Ascending aorta (tissue), 2 donors: ENCODE measurements around the gene ALX4. TPM values are rescaled to one million over a fixed set of nuclear protein-coding genes. Genes with fewer than 3 reads are reported as not detected.
A peak's percentile ranks its signal among the peaks of the same experiment; 100 is the strongest.

ENCODE experiments used
- DNase-seq, 2 donors: peaks; one replicate each; pipeline ENCODE4 v3.0.0-alpha.2; 2019; ENCODE audit warnings: low spot score in 2 of 2
- H3K27ac ChIP-seq, 2 donors: fragments of 200-600 bp; sonication (generic); one replicate each; pipeline ENCODE4 v1.5.1; 2016 to 2017; ENCODE audit warnings: mild to moderate bottlenecking in 1 of 2
- H3K27me3 ChIP-seq: fragments of 200-600 bp; sonication (generic); one replicate; pipeline ENCODE4 v1.5.1; 2017
- H3K36me3 ChIP-seq, 2 donors: fragments of 200-600 bp; sonication (generic); one replicate each; pipeline ENCODE4 v1.5.1; 2016
- H3K4me1 ChIP-seq, 2 donors: fragments of 200-600 bp; sonication (generic); one replicate each; pipeline ENCODE4 v1.5.1; 2016 to 2017; ENCODE audit warnings: mild to moderate bottlenecking in 1 of 2
- H3K4me3 ChIP-seq, 2 donors: fragments of 200-600 bp; sonication (generic); one replicate each; pipeline ENCODE4 v1.5.1; 2016 to 2017; ENCODE audit warnings: mild to moderate bottlenecking in 1 of 2
- H3K9me3 ChIP-seq, 2 donors: fragments of 200-600 bp; sonication (generic); one replicate each; pipeline ENCODE4 v1.5.1; 2016
- intact Hi-C: fragments of 100-400 bp; cut with DNase I; formaldehyde crosslinking; loops from one replicate; pipeline ENCODE4 v1.15.1; 2023
- total RNA-seq: library from RNA; depleted of rRNA; stranded (reverse); fragments of >200 nt; gene quantifications from one replicate; pipeline ENCODE4 v1.1.0, GENCODE V29; 2016
- TF ChIP-seq, protein P1 (sequence below), 3 experiments: fragments of 200-600 bp in 2 of 3; fragments of 450-650 bp in 1 of 3; sonication (generic) in 2 of 3; IDR thresholded peaks; one replicate each; pipeline ENCODE4 v1.5.1; 2016 to 2019; ENCODE audit warnings: antibody characterized with exemption in 3 of 3, mild to moderate bottlenecking in 1 of 3, moderate library complexity in 1 of 3

The ALX4 gene
- total RNA-seq = not detected

DNA sequence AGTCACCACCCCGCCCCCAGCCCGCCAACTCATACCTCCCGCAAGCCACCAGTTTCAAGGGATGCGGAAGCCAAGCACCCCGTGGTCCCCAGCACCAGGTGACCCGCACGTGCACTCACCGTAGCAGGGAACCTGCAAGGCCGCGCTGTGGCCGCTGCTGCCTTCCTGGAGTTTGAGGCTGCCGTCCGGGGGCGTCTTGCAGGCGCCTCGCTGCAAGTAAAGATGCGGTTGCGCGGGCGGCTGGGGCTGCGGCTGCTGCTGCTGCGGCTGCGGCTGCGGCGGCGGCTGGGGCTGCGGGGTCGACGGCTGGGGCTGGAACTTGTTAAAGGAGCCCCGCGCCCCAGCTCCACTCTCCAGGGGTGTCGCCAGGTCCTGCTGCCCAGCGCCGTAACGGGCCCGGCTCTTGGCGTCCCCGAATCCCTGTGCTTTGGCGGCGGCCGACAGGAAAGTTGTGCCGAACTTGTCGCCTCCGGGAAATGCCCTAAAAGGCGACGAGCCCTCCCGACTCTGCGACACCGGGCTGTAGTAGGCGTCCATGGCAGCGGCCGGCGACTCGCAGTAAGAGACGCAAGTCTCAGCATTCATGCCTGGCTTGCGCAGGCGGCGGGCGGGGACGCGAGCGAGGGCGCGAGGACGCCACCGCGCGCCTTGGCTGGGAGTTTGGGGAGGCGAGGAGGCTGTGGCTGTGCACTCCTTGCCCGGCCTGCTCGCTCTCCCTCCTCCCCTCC, at the start of gene ALX4:
ALX4 (minus strand) TSS at position 662 of the 728 bp plus-strand sequence; CDS start at position 585, 77 bp downstream.
- no peaks in the 10 kb centered on the region for H3K9me3 ChIP-seq
- no peak within 1 kb of the TSS for H3K27ac ChIP-seq
- DNase-seq = no peak
- peaks cover 7 to 28% of the 10 kb centered on the region in 2 donors for H3K4me1 ChIP-seq
- H3K36me3 ChIP-seq = no peaks in the 10 kb centered on the region
- TF ChIP-seq, protein P1, sequence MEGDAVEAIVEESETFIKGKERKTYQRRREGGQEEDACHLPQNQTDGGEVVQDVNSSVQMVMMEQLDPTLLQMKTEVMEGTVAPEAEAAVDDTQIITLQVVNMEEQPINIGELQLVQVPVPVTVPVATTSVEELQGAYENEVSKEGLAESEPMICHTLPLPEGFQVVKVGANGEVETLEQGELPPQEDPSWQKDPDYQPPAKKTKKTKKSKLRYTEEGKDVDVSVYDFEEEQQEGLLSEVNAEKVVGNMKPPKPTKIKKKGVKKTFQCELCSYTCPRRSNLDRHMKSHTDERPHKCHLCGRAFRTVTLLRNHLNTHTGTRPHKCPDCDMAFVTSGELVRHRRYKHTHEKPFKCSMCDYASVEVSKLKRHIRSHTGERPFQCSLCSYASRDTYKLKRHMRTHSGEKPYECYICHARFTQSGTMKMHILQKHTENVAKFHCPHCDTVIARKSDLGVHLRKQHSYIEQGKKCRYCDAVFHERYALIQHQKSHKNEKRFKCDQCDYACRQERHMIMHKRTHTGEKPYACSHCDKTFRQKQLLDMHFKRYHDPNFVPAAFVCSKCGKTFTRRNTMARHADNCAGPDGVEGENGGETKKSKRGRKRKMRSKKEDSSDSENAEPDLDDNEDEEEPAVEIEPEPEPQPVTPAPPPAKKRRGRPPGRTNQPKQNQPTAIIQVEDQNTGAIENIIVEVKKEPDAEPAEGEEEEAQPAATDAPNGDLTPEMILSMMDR (IDR thresholded peaks at IDR 0.05) = no peak
- peaks cover 40% of the 10 kb centered on the region for H3K27me3 ChIP-seq
- peak within 1 kb of the TSS; percentile 56 to 58 for H3K4me3 ChIP-seq
- intact Hi-C loops = no loop called here

- peaks cover 0 to 3% of the 10 kb centered on the region in 2 donors for H3K9me3 ChIP-seq
- no peaks in the 10 kb centered on the region for H3K27me3 ChIP-seq
- no peaks in the 10 kb centered on the region for H3K36me3 ChIP-seq
- no peak overlapping the region for H3K4me3 ChIP-seq
- TF ChIP-seq, protein P1 (IDR thresholded peaks at IDR 0.05) = no peak
- intact Hi-C loops = no loop called here
- no peak for DNase-seq
- no peaks in the 10 kb centered on the region for H3K4me1 ChIP-seq
- no peak overlapping the region for H3K27ac ChIP-seq
Measured at GRCh38 chr11:44359162-44359561, 49.2 kb upstream of the ALX4 start.

GRCh38 chr11:44358713-44359112, 48.8 kb upstream of the ALX4 start:
- Histone ChIP-seq H3K9me3 (no peaks in the 10 kb centered on the region), H3K4me1 (no peaks in the 10 kb centered on the region), H3K27ac (no peak overlapping the region), H3K4me3 (no peak overlapping the region), H3K27me3 (no peaks in the 10 kb centered on the region), H3K36me3 (no peaks in the 10 kb centered on the region)
- intact Hi-C loops = no loop called here
- TF ChIP-seq, protein P1 (IDR thresholded peaks at IDR 0.05) = no peak
- no peak for DNase-seq

DNA sequence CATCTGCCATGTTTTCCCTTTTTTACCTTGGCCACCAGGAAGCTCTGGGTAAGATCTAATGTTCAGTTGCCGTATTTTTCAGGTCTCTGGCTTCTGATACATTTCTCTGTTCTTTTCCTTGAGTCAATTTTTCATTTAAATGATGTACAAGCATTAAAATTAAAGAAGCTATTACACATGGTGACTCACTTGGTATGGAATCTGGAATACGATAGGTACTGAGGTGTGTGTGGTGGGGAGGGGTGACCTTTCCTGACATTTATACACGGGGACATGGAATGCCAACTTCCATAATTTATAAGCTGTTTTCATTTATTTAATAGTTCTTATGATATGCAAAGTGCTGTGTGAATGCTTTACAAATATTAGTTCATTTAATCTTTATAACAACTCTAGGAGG, 47.8 kb upstream of the ALX4 start:
- DNase-seq = no peak
- TF ChIP-seq, protein P1 (IDR thresholded peaks at IDR 0.05) = no peak
- intact Hi-C loops = no loop called here
- Histone ChIP-seq H3K27ac (no peak overlapping the region), H3K4me3 (no peak overlapping the region), H3K4me1 (no peaks in the 10 kb centered on the region), H3K9me3 (no peaks in the 10 kb centered on the region), H3K27me3 (no peaks in the 10 kb centered on the region), H3K36me3 (no peaks in the 10 kb centered on the region)

DNA sequence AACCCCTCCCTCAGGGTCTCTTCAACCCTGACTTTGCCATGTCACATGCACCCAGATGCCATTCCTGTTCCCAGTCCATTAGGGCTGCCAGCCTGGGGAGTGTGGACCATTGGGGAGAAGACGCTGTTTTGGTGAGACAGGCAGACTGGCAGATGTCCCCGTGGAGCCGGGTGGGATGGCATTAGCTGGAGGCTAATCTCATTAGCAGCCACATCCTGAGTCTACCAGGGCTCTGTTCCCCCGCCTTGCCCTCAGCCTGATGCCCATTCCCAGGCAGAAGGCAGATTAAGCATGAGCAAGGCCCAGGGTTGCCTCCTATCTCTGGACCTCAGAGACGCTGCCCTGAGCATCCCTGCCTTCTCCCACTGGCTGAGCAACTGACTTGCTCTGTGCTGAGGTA, 46.4 kb upstream of the ALX4 start:
- intact Hi-C loops = no loop called here
- Histone ChIP-seq H3K27me3 (no peaks in the 10 kb centered on the region), H3K4me3 (no peak overlapping the region), H3K36me3 (no peaks in the 10 kb centered on the region), H3K27ac (no peak overlapping the region), H3K4me1 (no peaks in the 10 kb centered on the region), H3K9me3 (no peaks in the 10 kb centered on the region)
- TF ChIP-seq, protein P1 (IDR thresholded peaks at IDR 0.05) = no peak
- DNase-seq = no peak
